Stimulated activated CD8-positive, alpha-beta memory T cell treated with anti-CD3 and anti-CD28 coated beads, Interleukin-7, amount 100 ng/mL, for 24 hours (primary cell): ENCODE results near the gene TYW5.

Experiments
- DNase-seq: peaks from one replicate; pipeline ENCODE4 v3.0.0-alpha.2; 2020; ENCODE audit warnings: low read depth

The TYW5 gene

GRCh38 chr2:199973703-199974102 is 18.4 kb upstream of the TYW5 start:
- no peak for DNase-seq

- DNase-seq, result no peak
These were observed 16.9 kb upstream of the TYW5 start for GRCh38 chr2:199972088-199972626.

- no peak for DNase-seq
These were observed 12.8 kb upstream of the TYW5 start for GRCh38 chr2:199968126-199968525.

GRCh38 chr2:199966976-199967375 is 11.7 kb upstream of the TYW5 start:
- DNase-seq, result no peak

- DNase-seq, result no peak
These were observed 11.1 kb upstream of the TYW5 start for GRCh38 chr2:199966405-199966804.

- DNase-seq, result no peak
These were observed 6.9 kb upstream of the TYW5 start for GRCh38 chr2:199962203-199962602.

GRCh38 chr2:199958014-199958413 is 2.7 kb upstream of the TYW5 start:
- no peak for DNase-seq

GRCh38 chr2:199956062-199956380 is 730 bp upstream of the TYW5 start:
- DNase-seq, result no peak

GRCh38 chr2:199955007-199955338 is 318 bp downstream of the TYW5 start:
- DNase-seq, result no peak

- DNase-seq, result no peak
These were observed 4.3 kb downstream of the TYW5 start for GRCh38 chr2:199951023-199951422.

- DNase-seq, result no peak
These were observed 4.9 kb downstream of the TYW5 start for GRCh38 chr2:199950396-199950795.

- DNase-seq, result no peak
These were observed 8.5 kb downstream of the TYW5 start for GRCh38 chr2:199946836-199947235.

GRCh38 chr2:199946196-199946595 is 9.1 kb downstream of the TYW5 start:
- no peak for DNase-seq

- no peak for DNase-seq
These were observed 11.9 kb downstream of the TYW5 start for GRCh38 chr2:199943373-199943772.

GRCh38 chr2:199940373-199940772 is 14.9 kb downstream of the TYW5 start:
- DNase-seq, result no peak

GRCh38 chr2:199936554-199936953 is 18.7 kb downstream of the TYW5 start:
- no peak for DNase-seq

GRCh38 chr2:199933466-199933865 is 21.8 kb downstream of the TYW5 start:
- no peak for DNase-seq

GRCh38 chr2:199932312-199932855 is 22.9 kb downstream of the TYW5 start:
- no peak for DNase-seq

GRCh38 chr2:199929262-199929661 is 26.0 kb downstream of the TYW5 start:
- DNase-seq, result no peak

- no peak for DNase-seq
These were observed 26.7 kb downstream of the TYW5 start for GRCh38 chr2:199928626-199929025.

GRCh38 chr2:199928226-199928625 is 27.1 kb downstream of the TYW5 start:
- DNase-seq, result no peak

- no peak for DNase-seq
These were observed 28.5 kb downstream of the TYW5 start for GRCh38 chr2:199926806-199927205.

- no peak for DNase-seq
These were observed 31.4 kb downstream of the TYW5 start for GRCh38 chr2:199923924-199924323.

GRCh38 chr2:199922856-199923255 is 32.4 kb downstream of the TYW5 start:
- DNase-seq, result no peak

GRCh38 chr2:199916980-199917379 is 38.3 kb downstream of the TYW5 start:
- no peak for DNase-seq
